ENCODE measurements around the gene CHD6. TPM values are rescaled to one million over a fixed set of nuclear protein-coding genes. Genes with fewer than 3 reads are reported as not detected.

Gene CHD6
- total RNA-seq, 2 experiments from 2014 or later = 114 to 126 TPM

DNA sequence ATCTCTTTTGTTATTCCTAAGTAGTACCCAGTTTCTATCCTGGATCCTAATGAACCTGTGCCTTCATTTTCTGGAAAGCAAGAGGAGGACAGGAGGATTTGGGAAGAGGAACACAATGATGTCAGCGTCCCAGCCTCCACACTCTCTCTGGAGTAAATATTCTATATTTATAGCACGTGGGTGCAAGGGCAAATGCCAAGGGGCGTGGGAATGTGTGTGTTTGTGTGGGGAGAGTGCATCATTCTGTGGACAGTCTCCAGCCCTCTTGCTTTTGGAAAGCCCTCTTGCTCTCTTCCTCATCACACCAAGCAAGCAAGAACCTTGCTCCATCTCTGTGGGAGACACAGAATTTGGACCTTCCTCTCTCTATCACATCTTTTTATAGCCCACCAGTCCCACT is 148.3 kb downstream of the CHD6 start:
- DNase-seq (no peak), ATAC-seq (ENCODE audit: poor library complexity) (no peak)
- ChIA-PET CTCF (no interaction called here), POLR2A (no interaction called here)
- Mint-ChIP-seq H3K4me1 (ENCODE audit: low read depth) (peaks cover 6% of the 10 kb centered on the region), H3K36me3 (ENCODE audit: low read depth) (peaks cover 89% of the 10 kb centered on the region), H3K27ac (no peak overlapping the region), H3K9me3 (peaks cover 3% of the 10 kb centered on the region), H3K4me3 (no peak overlapping the region), H3K27me3 (no peaks in the 10 kb centered on the region)
- Histone ChIP-seq H3K4me1 (ENCODE audit: insufficient read depth, low read length) (no peaks in the 10 kb centered on the region), H3K27me3 (ENCODE audit: control insufficient read depth in 1 of 2, insufficient read depth in 2 of 2, low read length in 2 of 2) (no peaks in the 10 kb centered on the region), H3K27ac (ENCODE audit: low read depth in 1 of 2, low read length in 2 of 2) (no peak overlapping the region), H3K36me3 (ENCODE audit: insufficient read depth, low read length) (peaks cover 60% of the 10 kb centered on the region), H3K9me3 (ENCODE audit: control insufficient read depth in 1 of 2, insufficient read depth in 1 of 2, low read length in 2 of 2) (no peaks in the 10 kb centered on the region), H3K4me3 (ENCODE audit: low read length) (no peak overlapping the region)
- TF ChIP-seq, protein P1, sequence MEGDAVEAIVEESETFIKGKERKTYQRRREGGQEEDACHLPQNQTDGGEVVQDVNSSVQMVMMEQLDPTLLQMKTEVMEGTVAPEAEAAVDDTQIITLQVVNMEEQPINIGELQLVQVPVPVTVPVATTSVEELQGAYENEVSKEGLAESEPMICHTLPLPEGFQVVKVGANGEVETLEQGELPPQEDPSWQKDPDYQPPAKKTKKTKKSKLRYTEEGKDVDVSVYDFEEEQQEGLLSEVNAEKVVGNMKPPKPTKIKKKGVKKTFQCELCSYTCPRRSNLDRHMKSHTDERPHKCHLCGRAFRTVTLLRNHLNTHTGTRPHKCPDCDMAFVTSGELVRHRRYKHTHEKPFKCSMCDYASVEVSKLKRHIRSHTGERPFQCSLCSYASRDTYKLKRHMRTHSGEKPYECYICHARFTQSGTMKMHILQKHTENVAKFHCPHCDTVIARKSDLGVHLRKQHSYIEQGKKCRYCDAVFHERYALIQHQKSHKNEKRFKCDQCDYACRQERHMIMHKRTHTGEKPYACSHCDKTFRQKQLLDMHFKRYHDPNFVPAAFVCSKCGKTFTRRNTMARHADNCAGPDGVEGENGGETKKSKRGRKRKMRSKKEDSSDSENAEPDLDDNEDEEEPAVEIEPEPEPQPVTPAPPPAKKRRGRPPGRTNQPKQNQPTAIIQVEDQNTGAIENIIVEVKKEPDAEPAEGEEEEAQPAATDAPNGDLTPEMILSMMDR (IDR thresholded peaks at IDR 0.05) = no peak
- intact Hi-C loops (cut with DNase I, micrococcal nuclease) = no loop called here

- Histone ChIP-seq H3K4me1 (ENCODE audit: insufficient read depth, low read length) (no peaks in the 10 kb centered on the region), H3K36me3 (ENCODE audit: insufficient read depth, low read length) (peaks cover 62% of the 10 kb centered on the region), H3K9me3 (ENCODE audit: control insufficient read depth in 1 of 2, insufficient read depth in 1 of 2, low read length in 2 of 2) (no peaks in the 10 kb centered on the region), H3K27me3 (ENCODE audit: control insufficient read depth in 1 of 2, insufficient read depth in 2 of 2, low read length in 2 of 2) (no peaks in the 10 kb centered on the region), H3K27ac (ENCODE audit: low read depth in 1 of 2, low read length in 2 of 2) (no peak overlapping the region), H3K4me3 (ENCODE audit: low read length) (no peak overlapping the region)
- Mint-ChIP-seq H3K9me3 (peaks cover 3% of the 10 kb centered on the region), H3K27me3 (no peaks in the 10 kb centered on the region), H3K27ac (no peak overlapping the region), H3K4me1 (ENCODE audit: low read depth) (peaks cover 6% of the 10 kb centered on the region), H3K4me3 (no peak overlapping the region), H3K36me3 (ENCODE audit: low read depth) (peaks cover 89% of the 10 kb centered on the region)
- TF ChIP-seq, protein P1 (IDR thresholded peaks at IDR 0.05) = no peak
- DNase-seq (no peak), ATAC-seq (ENCODE audit: poor library complexity) (no peak)
- ChIA-PET CTCF (no interaction called here), POLR2A (no interaction called here)
- intact Hi-C loops (cut with DNase I, micrococcal nuclease) = no loop called here
These were observed 149.1 kb downstream of the CHD6 start for GRCh38 chr20:41468994-41469600.

DNA sequence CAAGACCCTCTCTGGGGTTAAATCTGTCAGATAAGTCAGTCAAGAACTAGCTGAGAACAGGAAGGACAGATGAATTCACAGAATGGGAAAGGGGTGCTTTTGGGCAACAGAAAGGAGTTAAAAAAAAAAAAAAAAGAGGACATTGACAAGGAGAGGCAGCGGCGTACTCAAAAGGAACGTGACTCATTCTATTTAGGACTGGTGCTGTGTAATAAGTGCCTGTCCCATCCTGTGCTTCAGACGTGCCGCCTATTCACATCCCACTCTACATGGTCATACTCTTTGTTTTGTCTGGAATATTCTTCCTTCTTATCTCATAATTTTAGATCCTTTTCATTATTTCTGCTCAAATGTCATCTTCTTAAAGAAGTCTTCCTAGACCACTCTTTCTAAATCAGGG is 150.5 kb downstream of the CHD6 start:
- peaks cover 3% of the 10 kb centered on the region for H3K9me3 Mint-ChIP-seq
- H3K36me3 Mint-ChIP-seq (ENCODE audit: low read depth) = peaks cover 92% of the 10 kb centered on the region
- peaks cover 51% of the 10 kb centered on the region for H3K36me3 ChIP-seq (ENCODE audit: insufficient read depth, low read length)
- H3K27me3 ChIP-seq (ENCODE audit: control insufficient read depth in 1 of 2, insufficient read depth in 2 of 2, low read length in 2 of 2) = no peaks in the 10 kb centered on the region
- TF ChIP-seq, protein P1 (IDR thresholded peaks at IDR 0.05) = no peak
- no peak overlapping the region for H3K4me3 ChIP-seq (ENCODE audit: low read length)
- no peak overlapping the region for H3K4me3 Mint-ChIP-seq
- no peaks in the 10 kb centered on the region for H3K4me1 ChIP-seq (ENCODE audit: insufficient read depth, low read length)
- H3K27me3 Mint-ChIP-seq = no peaks in the 10 kb centered on the region
- peaks cover 10% of the 10 kb centered on the region for H3K4me1 Mint-ChIP-seq (ENCODE audit: low read depth)
- ChIA-PET POLR2A (no interaction called here), CTCF (no interaction called here)
- H3K9me3 ChIP-seq (ENCODE audit: control insufficient read depth in 1 of 2, insufficient read depth in 1 of 2, low read length in 2 of 2) = no peaks in the 10 kb centered on the region
- intact Hi-C loops (cut with DNase I, micrococcal nuclease) = no loop called here
- ATAC-seq (ENCODE audit: poor library complexity) (no peak), DNase-seq (no peak)
- no peak overlapping the region for H3K27ac ChIP-seq (ENCODE audit: low read depth in 1 of 2, low read length in 2 of 2)
- H3K27ac Mint-ChIP-seq = no peak overlapping the region
